Measurements from ENCODE around the gene PGM1. TPM values are rescaled to one million over a fixed set of nuclear protein-coding genes. Genes with fewer than 3 reads are reported as not detected.

Gene PGM1
- total and polyA plus RNA-seq, 2 donors (not counting 3 experiments of a cell fraction or from before 2014, with no cell fraction given): 9.3 to 21.0 TPM

- POLR2A ChIA-PET: no interaction called here
- intact Hi-C loops (cut with micrococcal nuclease): no loop called here
- dilution Hi-C loops (cut with MboI; ENCODE audit: extremely low pct_ligation_motif_present, low sequenced_read_pairs): loop anchor here (25.0 kb wide), 1 partner anchor 462 kb away; no protein-coding TSS in a partner anchor
- Histone ChIP-seq H3K4me1 (ENCODE audit: control insufficient read depth, extremely low read depth, insufficient read depth, low read length) (no peaks in the 10 kb centered on the region), H3K9ac (replicated peaks; ENCODE audit: extremely low read depth, insufficient read depth, low read length) (no peak overlapping the region), H3K4me3 (replicated peaks in 1 of 3; ENCODE audit: insufficient read depth in 1 of 3, low read depth in 1 of 3, low read length in 3 of 3) (no peak overlapping the region), H3K27me3 (ENCODE audit: control insufficient read depth in 2 of 2, insufficient read depth in 2 of 2, low read length in 2 of 2) (peaks cover 0 to 4% of the 10 kb centered on the region in 2 experiments), H3K79me2 (ENCODE audit: control insufficient read depth, insufficient read depth, low read length) (no peaks in the 10 kb centered on the region), H4K20me1 (replicated peaks; ENCODE audit: control insufficient read depth, extremely low read depth, insufficient read depth, low read length) (no peaks in the 10 kb centered on the region), H3K36me3 (ENCODE audit: control insufficient read depth in 2 of 2, extremely low read depth in 1 of 2, insufficient read depth in 2 of 2, low read length in 2 of 2) (no peaks in the 10 kb centered on the region), H3K9me1 (replicated peaks; ENCODE audit: control insufficient read depth, extremely low read depth, insufficient read depth, low read length) (no peaks in the 10 kb centered on the region), H3K4me2 (ENCODE audit: insufficient read depth, low read length) (no peak overlapping the region), H2AFZ (ENCODE audit: low read depth, low read length) (no peak overlapping the region), H3K9me3 (replicated peaks; ENCODE audit: control insufficient read depth, insufficient read depth, low read length) (no peaks in the 10 kb centered on the region), H3K27ac (ENCODE audit: insufficient read depth, low read depth, low read length) (no peak overlapping the region)
- CTCF ChIA-PET: interaction anchor here (1.0 to 9.0 kb wide), 10 partner anchors 16 to 569 kb away, joined by 3 to 224 read pairs (median 12); no protein-coding TSS in a partner anchor
- no TSS peak for BruUV-seq (replicated peaks)
- no peak for TF ChIP-seq CTCF (IDR thresholded peaks at IDR 0.05; ENCODE audit: extremely low read depth in 1 of 2, insufficient read depth in 1 of 2, low read depth in 1 of 2, low read length in 2 of 2)
- no peak for TF ChIP-seq JUN (IDR thresholded peaks at IDR 0.05; ENCODE audit: borderline replicate concordance, insufficient read depth, insufficient read length, low read depth)
- no peak for TF ChIP-seq POLR2A (IDR thresholded peaks at IDR 0.05; ENCODE audit: low read depth, low read length)
- no peak for TF ChIP-seq MYC (IDR thresholded peaks at IDR 0.05; ENCODE audit: low read depth, low read length)
- TF ChIP-seq EZH2 (IDR thresholded peaks at IDR 0.05; ENCODE audit: borderline replicate concordance, low read depth, low read length, severe bottlenecking): no peak
- TF ChIP-seq POLR2AphosphoS5 (IDR thresholded peaks at IDR 0.05; ENCODE audit: insufficient read depth, low read depth, low read length): no peak
- TF ChIP-seq FOS (IDR thresholded peaks at IDR 0.05; ENCODE audit: borderline replicate concordance, insufficient read depth, low read length): no peak
- TF ChIP-seq GATA2 (IDR thresholded peaks at IDR 0.05; ENCODE audit: insufficient read depth, insufficient read length, low read depth, low read length): no peak
- no peak for TF ChIP-seq MAX (IDR thresholded peaks at IDR 0.05; ENCODE audit: insufficient read depth, insufficient read length)
- FAIRE-seq: no peak
- no peak for DNase-seq (ENCODE audit: low read depth, low spot score)
Measured at GRCh38 chr1:63675420-63675931, 82.3 kb downstream of the PGM1 start.

Data from endothelial cell of umbilical vein (primary cell).